MCF 10A (cell line): ENCODE measurements around the gene BPHL. TPM values are rescaled to one million over a fixed set of nuclear protein-coding genes. Genes with fewer than 3 reads are reported as not detected.
"Not testable (repeated sequence)": the region's sequence is repeated elsewhere in the genome, so short reads cannot be mapped to it uniquely, and the experiment has no call there.

ENCODE experiments used
- BruUV-seq: library from RNA; stranded (reverse); fragments of 400-500 nt; replicated peaks from 2 replicates; lab custom pipeline; 2021; lab: Mats Ljungman, UMichigan
- CTCF ChIA-PET: fragments of 300-600 bp; sonication (Branson Sonifier 250); formaldehyde crosslinking; extraction: SDS; loops from one replicate; lab custom pipeline; 2021; ENCODE audit warnings: antibody characterized with exemption, inconsistent platforms; lab: Yijun Ruan, JAX
- POLR2A ChIA-PET: fragments of 300-600, 350-650 bp; sonication (Branson Sonifier 250); formaldehyde crosslinking; extraction: SDS; loops from one replicate; lab custom pipeline; 2020; ENCODE audit warnings: antibody characterized with exemption, inconsistent platforms; lab: Yijun Ruan, JAX
- DNase-seq: peaks from one replicate; pipeline ENCODE4 v3.0.0-alpha.2; 2018; ENCODE audit not compliant: unreplicated experiment
- H3K27ac Mint-ChIP-seq: one replicate; pipeline ENCODE4 v1.8.0; 2022; ENCODE audit warnings: mild to moderate bottlenecking, low read depth, mixed read lengths; ENCODE audit not compliant: unreplicated experiment
- H3K27me3 Mint-ChIP-seq: one replicate; pipeline ENCODE4 v1.8.0; 2022; ENCODE audit warnings: mixed read lengths; ENCODE audit not compliant: insufficient read depth, unreplicated experiment
- H3K36me3 Mint-ChIP-seq: one replicate; pipeline ENCODE4 v1.8.0; 2022; ENCODE audit warnings: mild to moderate bottlenecking, moderate library complexity, mixed read lengths; ENCODE audit not compliant: insufficient read depth, unreplicated experiment
- H3K4me1 Mint-ChIP-seq: one replicate; pipeline ENCODE4 v1.8.0; 2022; ENCODE audit warnings: mixed read lengths; ENCODE audit not compliant: insufficient read depth, unreplicated experiment
- H3K4me3 Mint-ChIP-seq: one replicate; pipeline ENCODE4 v1.8.0; 2022; ENCODE audit warnings: mild to moderate bottlenecking, moderate library complexity, mixed read lengths; ENCODE audit not compliant: unreplicated experiment
- H3K9me3 Mint-ChIP-seq: one replicate; pipeline ENCODE4 v1.8.0; 2022; ENCODE audit warnings: mixed read lengths; ENCODE audit not compliant: unreplicated experiment
- CTCF ChIP-seq: fragments of 200-600 bp; IDR thresholded peaks from one replicate; pipeline ENCODE4 v1.8.0; 2022; ENCODE audit warnings: antibody characterized with exemption, mild to moderate bottlenecking; ENCODE audit not compliant: unreplicated experiment
- intact Hi-C: fragments of 100-400 bp; cut with micrococcal nuclease; formaldehyde crosslinking; loops from 2 replicates; pipeline ENCODE4 v1.14.1; 2022
- total RNA-seq: library from RNA; stranded (reverse); gene quantifications from 2 replicates; pipeline ENCODE4 v1.2.3, GENCODE V29; 2022

BPHL gene
- total RNA-seq, 1 experiment from 2014 or later: 13.2 TPM

GRCh38 chr6:3168046-3168445, 49.5 kb downstream of the BPHL start:
- BruUV-seq, DNase-seq, H3K9me3 Mint-ChIP-seq, H3K4me1 Mint-ChIP-seq, intact Hi-C loops, H3K36me3 Mint-ChIP-seq, H3K4me3 Mint-ChIP-seq, H3K27me3 Mint-ChIP-seq, H3K27ac Mint-ChIP-seq: not testable (repeated sequence)
- ChIA-PET CTCF (interaction anchor here (1.8 kb wide), 1 partner anchor 83 kb away, joined by 5 read pairs; no protein-coding TSS in a partner anchor), POLR2A (interaction anchor here (0.9 kb wide), 1 partner anchor 22 kb away, joined by 3 read pairs; no protein-coding TSS in a partner anchor)

- H3K27me3 Mint-ChIP-seq, BruUV-seq, intact Hi-C loops: not testable (repeated sequence)
Observed at GRCh38 chr6:3170676-3171075, 52.2 kb downstream of the BPHL start.

GRCh38 chr6:3171313-3172175, 53.0 kb downstream of the BPHL start:
- H3K9me3 Mint-ChIP-seq, BruUV-seq, H3K4me1 Mint-ChIP-seq, H3K4me3 Mint-ChIP-seq, DNase-seq, H3K27me3 Mint-ChIP-seq, H3K27ac Mint-ChIP-seq, H3K36me3 Mint-ChIP-seq, intact Hi-C loops: not testable (repeated sequence)
- ChIA-PET POLR2A (interaction anchor here (1.0 kb wide), 1 partner anchor 37 kb away, joined by 3 read pairs; no protein-coding TSS in a partner anchor), CTCF (interaction anchor here (0.5 to 1.6 kb wide), 5 partner anchors 9 to 80 kb away, joined by 3 to 4 read pairs (median 4); no protein-coding TSS in a partner anchor)

More at GRCh38 chr6:3170676-3171075, 52.2 kb downstream of the BPHL start:
- H3K27ac Mint-ChIP-seq, H3K4me1 Mint-ChIP-seq, H3K36me3 Mint-ChIP-seq, H3K9me3 Mint-ChIP-seq, DNase-seq, H3K4me3 Mint-ChIP-seq: not testable (repeated sequence)
- POLR2A ChIA-PET: interaction anchor here (1.0 kb wide), 2 partner anchors 38 to 82 kb away, joined by 3 read pairs; no protein-coding TSS in a partner anchor
- CTCF ChIA-PET: interaction anchor here (1.6 kb wide), 1 partner anchor 81 kb away, joined by 4 read pairs; no protein-coding TSS in a partner anchor

- H3K27me3 Mint-ChIP-seq, intact Hi-C loops, H3K9me3 Mint-ChIP-seq, H3K27ac Mint-ChIP-seq, DNase-seq, H3K4me3 Mint-ChIP-seq, H3K36me3 Mint-ChIP-seq, BruUV-seq, POLR2A ChIA-PET, H3K4me1 Mint-ChIP-seq: not testable (repeated sequence)
- CTCF ChIA-PET: interaction anchor here (1.4 kb wide), 1 partner anchor 14 kb away, joined by 4 read pairs; no protein-coding TSS in a partner anchor
Observed at GRCh38 chr6:3172789-3173188, 54.3 kb downstream of the BPHL start.

GRCh38 chr6:3173636-3174089, 55.2 kb downstream of the BPHL start:
- CTCF ChIA-PET, intact Hi-C loops, H3K4me1 Mint-ChIP-seq, H3K4me3 Mint-ChIP-seq, BruUV-seq, POLR2A ChIA-PET, H3K9me3 Mint-ChIP-seq, H3K27ac Mint-ChIP-seq, H3K27me3 Mint-ChIP-seq, DNase-seq, H3K36me3 Mint-ChIP-seq: not testable (repeated sequence)

GRCh38 chr6:3175715-3176402, 57.3 kb downstream of the BPHL start:
- Mint-ChIP-seq H3K4me1 (no peaks in the 10 kb centered on the region), H3K27ac (no peak overlapping the region), H3K9me3 (no peaks in the 10 kb centered on the region), H3K27me3 (no peaks in the 10 kb centered on the region), H3K4me3 (no peak overlapping the region), H3K36me3 (no peaks in the 10 kb centered on the region)
- TF ChIP-seq CTCF: no peak
- no peak for DNase-seq
- ChIA-PET POLR2A (no interaction called here), CTCF (interaction anchor here (1.6 kb wide), 1 partner anchor 76 kb away, joined by 4 read pairs; no protein-coding TSS in a partner anchor)
- intact Hi-C loops: no loop called here
- no TSS peak for BruUV-seq
